Measurements from ENCODE around the gene THSD4. TPM values are rescaled to one million over a fixed set of nuclear protein-coding genes. Genes with fewer than 3 reads are reported as not detected.

THSD4 gene
- total and polyA plus RNA-seq, 2 donors (not counting 1 experiment from before 2014, with no cell fraction given): 43.1 to 95.5 TPM

- Histone ChIP-seq H3K4me2 (ENCODE audit: extremely low read depth, insufficient read depth, low read length) (no peak overlapping the region), H3K36me3 (ENCODE audit: control insufficient read depth, insufficient read depth, low read length) (no peaks in the 10 kb centered on the region), H2AFZ (ENCODE audit: low read length) (no peak overlapping the region), H3K79me2 (ENCODE audit: control insufficient read depth, insufficient read depth, low read length) (no peaks in the 10 kb centered on the region), H4K20me1 (ENCODE audit: control insufficient read depth, extremely low read depth, insufficient read depth, low read length) (no peaks in the 10 kb centered on the region), H3K4me3 (replicated peaks in 1 of 4; ENCODE audit: control extremely low read depth in 1 of 4, insufficient read depth in 1 of 4, low read depth in 3 of 4, low read length in 4 of 4) (no peak overlapping the region), H3K9ac (ENCODE audit: insufficient read depth, low read length) (no peak overlapping the region), H3K9me3 (ENCODE audit: control insufficient read depth, insufficient read depth, low read depth, low read length) (no peaks in the 10 kb centered on the region), H3K4me1 (ENCODE audit: control insufficient read depth, extremely low read depth, insufficient read depth, low read length) (no peaks in the 10 kb centered on the region), H3K27ac (ENCODE audit: insufficient read depth, low read length) (no peak overlapping the region), H3K27me3 (ENCODE audit: control insufficient read depth, insufficient read depth, low read length) (no peaks in the 10 kb centered on the region)
- TF ChIP-seq EZH2 (IDR thresholded peaks at IDR 0.05; ENCODE audit: low read length, missing control alignments) (no peak), CTCF (conservative IDR thresholded peaks at IDR 0.05 in 1 of 2, IDR thresholded peaks at IDR 0.05 in 1 of 2; ENCODE audit: low read depth in 1 of 2, low read length in 2 of 2) (no peak)
- DNase-seq (ENCODE audit: low read depth in 2 of 2): no peak
These were observed 523.6 kb downstream of the THSD4 start for GRCh38 chr15:71638876-71639275.

- Histone ChIP-seq H2AFZ (ENCODE audit: low read length) (no peak overlapping the region), H3K36me3 (ENCODE audit: control insufficient read depth, insufficient read depth, low read length) (no peaks in the 10 kb centered on the region), H3K9me3 (ENCODE audit: control insufficient read depth, insufficient read depth, low read depth, low read length) (no peaks in the 10 kb centered on the region), H3K27me3 (ENCODE audit: control insufficient read depth, insufficient read depth, low read length) (no peaks in the 10 kb centered on the region), H3K79me2 (ENCODE audit: control insufficient read depth, insufficient read depth, low read length) (no peaks in the 10 kb centered on the region), H4K20me1 (ENCODE audit: control insufficient read depth, extremely low read depth, insufficient read depth, low read length) (no peaks in the 10 kb centered on the region), H3K9ac (ENCODE audit: insufficient read depth, low read length) (no peak overlapping the region), H3K4me2 (ENCODE audit: extremely low read depth, insufficient read depth, low read length) (no peak overlapping the region), H3K27ac (ENCODE audit: insufficient read depth, low read length) (no peak overlapping the region), H3K4me1 (ENCODE audit: control insufficient read depth, extremely low read depth, insufficient read depth, low read length) (no peaks in the 10 kb centered on the region), H3K4me3 (replicated peaks in 1 of 4; ENCODE audit: control extremely low read depth in 1 of 4, insufficient read depth in 1 of 4, low read depth in 3 of 4, low read length in 4 of 4) (no peak overlapping the region)
- no peak for DNase-seq (ENCODE audit: low read depth in 2 of 2)
- TF ChIP-seq CTCF (conservative IDR thresholded peaks at IDR 0.05 in 1 of 2, IDR thresholded peaks at IDR 0.05 in 1 of 2; ENCODE audit: low read depth in 1 of 2, low read length in 2 of 2): no peak
- TF ChIP-seq EZH2 (IDR thresholded peaks at IDR 0.05; ENCODE audit: low read length, missing control alignments): no peak
These were observed 524.2 kb downstream of the THSD4 start for GRCh38 chr15:71639471-71639870.

GRCh38 chr15:71643918-71644317 is 528.6 kb downstream of the THSD4 start:
- H3K4me3 ChIP-seq (replicated peaks in 1 of 4; ENCODE audit: control extremely low read depth in 1 of 4, insufficient read depth in 1 of 4, low read depth in 3 of 4, low read length in 4 of 4): no peak overlapping the region

More at GRCh38 chr15:71643918-71644317, 528.6 kb downstream of the THSD4 start:
- Histone ChIP-seq H3K27me3 (ENCODE audit: control insufficient read depth, insufficient read depth, low read length) (no peaks in the 10 kb centered on the region), H3K27ac (ENCODE audit: insufficient read depth, low read length) (no peak overlapping the region), H3K4me1 (ENCODE audit: control insufficient read depth, extremely low read depth, insufficient read depth, low read length) (no peaks in the 10 kb centered on the region), H3K9ac (ENCODE audit: insufficient read depth, low read length) (no peak overlapping the region), H3K9me3 (ENCODE audit: control insufficient read depth, insufficient read depth, low read depth, low read length) (no peaks in the 10 kb centered on the region), H2AFZ (ENCODE audit: low read length) (no peak overlapping the region), H3K4me2 (ENCODE audit: extremely low read depth, insufficient read depth, low read length) (no peak overlapping the region), H3K36me3 (ENCODE audit: control insufficient read depth, insufficient read depth, low read length) (no peaks in the 10 kb centered on the region), H4K20me1 (ENCODE audit: control insufficient read depth, extremely low read depth, insufficient read depth, low read length) (no peaks in the 10 kb centered on the region), H3K79me2 (ENCODE audit: control insufficient read depth, insufficient read depth, low read length) (no peaks in the 10 kb centered on the region)
- no peak for DNase-seq (ENCODE audit: low read depth in 2 of 2)
- TF ChIP-seq CTCF (conservative IDR thresholded peaks at IDR 0.05 in 1 of 2, IDR thresholded peaks at IDR 0.05 in 1 of 2; ENCODE audit: low read depth in 1 of 2, low read length in 2 of 2) (no peak), EZH2 (IDR thresholded peaks at IDR 0.05; ENCODE audit: low read length, missing control alignments) (no peak)

Measured in fibroblast of lung (primary cell).